GM19397 (cell line): Measurements from ENCODE around the gene C5orf15.

ENCODE experiments used
- ATAC-seq: cut with Tn5 transposase; IDR thresholded peaks from one replicate; pipeline ENCODE4 v1.9.1; 2021; ENCODE audit warnings: mild to moderate bottlenecking, moderate library complexity; ENCODE audit not compliant: unreplicated experiment

Gene C5orf15

DNA sequence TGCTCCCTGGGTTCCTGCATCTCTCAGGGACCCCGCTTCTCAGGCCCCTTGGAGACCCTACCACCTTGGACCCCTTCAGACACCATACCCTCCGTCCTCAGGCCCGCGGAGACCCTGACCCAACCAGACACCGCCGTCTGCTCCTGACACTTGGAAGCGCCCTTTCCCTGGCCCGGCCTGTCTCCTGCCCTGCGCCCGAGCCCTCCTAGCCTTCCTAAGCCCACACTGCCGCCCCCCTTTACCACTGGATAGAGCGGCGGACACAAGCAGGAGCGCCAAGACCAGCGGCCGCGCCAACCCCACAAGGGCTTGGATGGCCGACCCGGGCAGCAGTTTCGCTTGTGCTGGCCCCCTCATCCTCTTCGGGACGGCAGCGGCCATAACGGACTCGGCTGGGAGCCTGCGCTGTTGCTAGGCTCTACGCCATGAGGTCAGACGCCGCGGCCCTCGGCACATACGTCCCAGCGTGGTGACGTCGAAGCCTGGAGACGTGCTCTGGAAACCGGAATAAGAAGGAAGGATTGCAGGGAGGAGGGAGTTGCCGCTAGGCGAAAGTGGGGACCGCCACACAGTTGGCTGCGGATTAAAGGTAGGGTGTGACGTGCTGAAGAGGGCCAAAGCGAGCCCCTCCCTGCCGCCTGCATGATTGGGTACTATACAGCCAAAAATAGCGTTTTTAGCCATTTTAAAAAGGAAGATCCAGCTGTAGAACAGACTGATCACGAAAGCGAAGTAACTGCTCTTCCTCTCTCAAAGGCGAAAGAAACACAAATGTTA lies at the start of gene C5orf15:
Gene C5orf15 (minus strand): TSS at position 422 of the 777 bp plus-strand sequence. CDS start 41 bp downstream, at position 381.
- ATAC-seq, result peak; percentile 99

DNA sequence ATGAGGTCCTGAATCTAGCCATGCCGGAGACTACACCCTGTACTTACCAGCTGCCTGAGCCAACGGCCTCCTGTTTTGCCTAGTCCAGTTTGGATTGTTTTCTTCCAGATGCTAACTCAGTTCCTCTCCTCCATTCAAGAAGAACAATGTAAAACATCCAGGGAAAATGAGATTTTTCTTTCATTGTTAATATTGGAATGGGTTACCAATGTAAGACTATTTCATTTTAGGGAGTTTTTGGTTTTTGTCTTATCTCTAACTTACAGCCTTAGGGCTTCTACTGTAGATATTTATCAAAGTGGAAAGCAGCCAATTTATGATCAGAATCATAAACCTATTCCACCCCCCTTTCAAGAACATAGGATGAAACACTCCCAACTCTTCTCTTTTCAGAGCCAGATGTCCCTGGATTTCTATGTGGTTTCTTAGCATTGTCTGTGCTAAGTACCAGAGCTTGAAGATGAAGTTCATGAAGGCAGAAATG lies 39.9 kb upstream of the C5orf15 start:
- ATAC-seq, result no peak

GRCh38 chr5:134007581-134008265 lies 39.3 kb upstream of the C5orf15 start:
- no peak for ATAC-seq

GRCh38 chr5:134006115-134006514 lies 37.7 kb upstream of the C5orf15 start:
- ATAC-seq, result no peak

DNA sequence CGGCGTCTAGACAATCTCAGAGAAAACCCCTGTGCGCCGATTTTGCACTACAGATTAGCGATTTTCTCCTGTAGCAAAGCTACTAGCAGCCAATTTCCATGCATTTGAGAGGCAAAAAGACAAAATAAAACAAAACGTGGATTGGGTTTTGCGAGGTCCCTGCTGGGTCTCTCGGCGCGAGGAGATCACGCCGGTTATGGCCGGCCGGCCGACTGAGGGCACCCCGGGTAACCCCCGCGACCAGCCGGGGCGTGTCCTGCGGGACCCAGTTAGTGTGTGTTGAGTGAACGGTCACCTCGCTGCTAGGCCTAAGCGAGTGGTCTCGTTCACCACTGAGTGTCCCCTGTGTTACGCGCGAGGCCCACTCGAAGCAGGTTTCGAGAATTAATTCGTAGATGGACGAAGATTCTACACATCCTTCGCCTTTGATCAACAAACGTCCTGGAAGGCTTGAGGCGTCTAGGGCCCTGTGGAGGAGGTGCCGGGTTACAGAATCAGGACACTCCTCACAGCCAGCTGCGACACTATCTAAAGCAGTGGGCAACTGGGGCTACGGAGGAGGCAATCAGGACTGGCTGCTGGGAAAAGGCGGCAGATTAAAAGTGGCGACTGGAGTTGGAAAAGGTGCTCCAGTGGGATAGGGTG lies 37.1 kb upstream of the C5orf15 start:
- no peak for ATAC-seq

- ATAC-seq, result peak; percentile 81
Observed at GRCh38 chr5:134004626-134005416, 36.4 kb upstream of the C5orf15 start, which contains the start of gene VDAC1. VDAC1 (minus strand) TSS chr5:134004975; CDS start chr5:133993012, 11,963 bp downstream.

DNA sequence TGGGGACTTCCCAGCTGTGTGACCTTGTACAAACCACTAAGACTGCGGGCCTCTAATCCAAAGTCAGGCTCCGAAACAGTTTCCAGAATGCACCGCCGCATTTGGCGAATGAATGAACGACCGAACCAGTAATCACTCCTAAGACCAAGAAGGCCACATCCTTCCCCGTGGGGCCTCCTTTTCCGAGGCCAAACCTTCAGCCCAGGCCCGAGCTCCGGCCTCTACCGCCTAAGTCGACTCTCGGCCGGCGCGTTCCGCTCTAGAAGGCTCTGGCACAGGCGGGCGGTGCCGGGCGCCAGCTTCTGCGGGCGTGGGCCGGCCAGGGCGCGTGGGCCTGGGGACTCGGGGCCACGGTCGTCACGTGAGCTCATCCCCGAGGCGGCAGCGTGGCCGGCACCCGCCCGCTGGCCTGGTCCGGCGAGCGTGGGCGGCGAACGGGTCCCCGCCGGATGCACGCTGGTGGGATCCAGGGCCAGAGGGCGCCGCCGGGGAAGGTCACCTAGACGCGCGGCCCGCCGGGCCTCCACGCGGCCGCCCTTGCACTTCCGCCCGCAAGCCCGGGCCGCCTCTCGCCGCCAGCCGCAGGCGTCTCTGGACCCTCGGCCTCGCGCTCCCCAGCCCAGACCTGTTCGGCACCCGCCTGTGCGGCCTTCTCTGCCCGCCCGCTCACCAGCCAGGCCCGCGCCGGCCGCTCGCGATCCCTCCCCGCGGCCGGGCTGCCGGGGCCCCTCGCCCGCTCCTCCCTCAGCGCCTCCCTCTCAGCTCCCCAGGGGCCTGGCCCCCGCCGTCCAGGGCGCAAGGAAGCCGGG lies 35.6 kb upstream of the C5orf15 start:
- ATAC-seq, result peak; percentile 38

DNA sequence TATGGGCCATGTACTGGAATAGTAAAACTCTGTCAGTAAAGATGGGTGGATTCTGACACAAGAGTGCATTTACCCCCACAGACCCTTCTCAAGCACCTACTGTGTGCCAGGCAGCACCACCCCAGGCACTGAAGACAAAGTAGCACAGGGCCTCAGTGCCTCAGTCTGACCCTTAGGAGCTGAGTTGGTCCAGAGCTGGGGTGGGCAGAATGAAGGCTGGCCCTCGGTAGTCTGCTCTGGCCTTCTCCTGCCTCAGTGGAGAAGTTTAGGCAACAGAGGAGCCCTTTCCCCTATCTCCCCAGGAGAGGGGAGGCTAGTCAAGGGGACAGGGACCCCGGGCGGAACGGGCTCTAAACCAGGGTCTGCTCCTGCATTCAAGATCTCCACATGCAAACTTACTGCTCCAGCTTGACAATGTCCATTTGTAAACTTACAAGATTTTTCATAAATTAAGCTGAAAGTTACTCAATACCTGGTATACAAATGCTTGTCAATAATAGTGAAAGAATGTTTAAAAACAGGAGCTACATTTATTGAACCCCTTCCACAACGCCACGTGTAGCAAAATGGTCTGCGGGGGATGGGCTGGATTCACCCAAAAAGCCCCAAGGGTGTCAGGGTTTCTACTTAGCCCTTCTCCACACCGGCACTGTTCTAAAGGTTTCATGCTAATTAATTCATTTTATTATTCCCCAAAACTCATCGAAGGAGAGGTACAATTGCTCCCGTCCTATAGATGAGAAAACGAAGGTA lies 34.8 kb upstream of the C5orf15 start:
- no peak for ATAC-seq

DNA sequence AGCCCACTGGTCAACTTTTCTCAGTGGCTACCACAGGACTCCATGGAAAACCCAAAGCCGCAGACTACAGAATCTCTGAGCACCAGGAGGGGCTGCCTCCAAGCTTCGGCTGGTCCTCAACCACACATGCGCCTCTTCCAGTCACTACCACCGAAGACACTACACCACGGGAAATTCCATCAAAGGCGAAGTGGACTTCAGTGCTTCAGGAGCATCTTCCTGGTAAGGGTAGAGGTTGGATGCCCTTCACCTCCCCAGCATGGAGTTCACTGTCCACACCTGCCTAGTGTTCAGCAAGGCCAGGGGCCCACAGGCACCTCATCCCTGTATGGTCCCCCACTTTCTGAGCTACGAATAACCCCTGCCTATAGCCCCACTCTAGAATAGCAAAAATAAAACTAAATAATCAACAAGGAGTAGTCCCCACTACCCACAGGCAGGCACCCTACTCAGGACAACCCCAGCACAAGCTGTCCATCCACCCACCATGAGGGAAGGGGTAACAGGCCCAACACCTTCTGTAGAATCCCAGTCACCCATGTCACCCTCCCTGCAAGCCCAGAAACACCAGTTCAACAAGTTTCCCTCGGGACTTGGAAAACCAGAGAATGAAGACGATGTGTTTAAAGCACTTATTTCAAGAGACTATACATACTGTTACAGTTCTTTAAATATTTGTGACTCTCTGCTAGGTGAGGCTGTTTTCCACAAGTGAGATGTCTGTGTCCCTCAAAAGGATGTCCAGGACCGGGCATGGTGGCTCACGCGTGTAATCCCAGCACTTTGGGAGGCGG lies 33.7 kb upstream of the C5orf15 start:
- no peak for ATAC-seq

- no peak for ATAC-seq
Observed at GRCh38 chr5:134000696-134001453, 32.5 kb upstream of the C5orf15 start.

- ATAC-seq, result no peak
Observed at GRCh38 chr5:134000091-134000511, 31.7 kb upstream of the C5orf15 start.

DNA sequence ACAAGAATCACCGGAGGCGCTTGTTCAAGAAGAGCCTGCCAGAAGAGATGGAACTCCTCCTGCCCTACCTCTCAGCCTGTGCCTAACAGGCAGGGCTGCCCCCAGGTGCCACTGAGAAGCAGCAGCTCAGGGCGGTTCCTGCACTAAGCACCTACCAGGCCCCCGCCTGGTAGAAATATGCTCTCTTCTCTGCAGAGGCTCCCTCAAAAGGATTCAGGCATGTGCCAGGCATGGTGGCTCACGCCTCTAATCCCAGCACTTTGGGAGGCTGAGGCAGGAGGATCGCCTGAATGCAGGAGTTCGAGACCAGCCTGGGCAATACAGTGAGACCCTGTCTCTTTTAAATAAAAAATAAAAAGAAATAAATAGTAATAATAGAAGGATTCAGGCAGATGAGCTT lies 30.4 kb upstream of the C5orf15 start:
- no peak for ATAC-seq

DNA sequence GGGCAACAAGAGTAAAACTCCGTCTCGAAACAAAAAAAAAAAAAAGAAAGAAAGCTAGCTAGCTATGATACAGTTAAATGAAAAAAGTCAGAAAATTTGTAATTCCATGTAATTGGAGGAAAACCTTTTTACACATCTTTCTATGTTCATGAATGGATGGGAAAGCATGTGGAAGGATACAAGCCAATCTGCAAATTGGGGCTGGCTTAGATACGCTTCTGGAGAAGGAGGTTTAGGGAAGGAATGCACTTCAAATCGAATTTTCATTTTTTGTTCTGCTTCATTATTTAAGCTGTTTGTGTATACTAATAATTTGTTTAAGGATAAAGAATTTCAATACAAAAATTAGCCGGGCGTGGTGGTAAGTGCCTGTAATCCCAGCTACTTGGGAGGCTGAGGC lies 29.6 kb upstream of the C5orf15 start:
- no peak for ATAC-seq

DNA sequence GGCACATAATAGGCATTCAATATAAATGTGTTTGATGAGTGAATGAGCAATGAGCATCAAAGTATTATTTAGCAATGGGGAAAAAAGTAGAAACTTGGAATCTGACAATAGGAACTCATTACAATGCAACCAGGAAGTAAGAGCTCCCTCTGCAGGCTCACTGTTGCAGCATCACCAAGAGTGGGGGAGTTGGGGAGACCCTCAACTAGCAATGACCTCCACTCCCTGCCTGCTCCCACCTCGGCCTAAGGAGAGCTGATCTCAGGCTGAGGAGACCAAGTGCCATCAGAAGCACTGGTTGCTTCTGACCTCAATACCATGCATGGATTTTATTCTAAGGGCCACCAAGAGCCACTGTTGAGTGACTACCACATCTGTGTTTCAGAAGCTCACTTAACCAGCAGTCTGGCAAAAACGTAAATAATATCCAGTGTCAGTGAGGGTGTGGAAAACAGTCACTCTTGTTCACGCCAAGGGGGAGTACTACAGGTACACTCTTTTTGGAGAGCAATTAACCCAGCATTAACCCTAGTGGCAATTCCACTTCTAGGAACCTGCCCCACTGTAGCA lies 28.3 kb upstream of the C5orf15 start:
- no peak for ATAC-seq

DNA sequence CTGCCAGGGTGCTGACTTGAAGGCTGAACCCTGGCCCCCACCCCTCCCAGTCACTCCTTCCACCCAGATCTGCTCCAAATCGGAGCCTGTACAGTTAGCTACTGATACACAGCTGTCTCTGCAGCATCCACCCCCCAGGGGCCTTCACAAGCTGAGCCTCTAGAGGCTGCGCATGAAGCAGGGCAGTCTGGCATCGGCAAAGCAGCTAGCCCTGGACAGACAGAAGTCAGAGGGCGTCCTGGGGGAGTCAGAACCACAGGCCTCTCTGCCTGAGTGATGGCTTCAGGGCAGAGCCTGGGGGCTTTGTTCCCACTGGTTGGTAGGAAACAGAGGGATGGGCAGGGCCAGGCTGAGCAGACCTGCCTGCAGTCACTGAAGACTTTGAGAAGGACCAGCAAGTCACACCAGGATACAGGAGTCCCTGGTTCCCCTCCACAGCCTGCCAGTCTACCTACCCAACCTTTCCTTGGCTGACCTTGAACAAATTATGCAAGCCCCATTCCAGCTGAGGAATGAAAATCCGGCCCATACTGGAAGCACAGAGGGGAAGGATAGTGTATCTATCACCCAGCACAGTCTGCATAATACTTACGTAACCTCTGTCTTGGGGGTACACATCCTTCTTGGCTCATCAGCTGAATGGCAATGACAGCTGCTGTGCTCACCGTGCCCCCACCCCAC lies 27.6 kb upstream of the C5orf15 start:
- ATAC-seq, result no peak

- no peak for ATAC-seq
Observed at GRCh38 chr5:133995341-133995740, 26.9 kb upstream of the C5orf15 start.

- no peak for ATAC-seq
Observed at GRCh38 chr5:133994990-133995333, 26.5 kb upstream of the C5orf15 start.
